ENCODE measurements around the gene CARD16.
A peak's percentile ranks its signal among the peaks of the same experiment; 100 is the strongest.
"Not testable (repeated sequence)": the region's sequence is repeated elsewhere in the genome, so short reads cannot be mapped to it uniquely, and the experiment has no call there.

CARD16 gene

GRCh38 chr11:105044557-105045524, at the start of gene CARD16:
TSS of gene CARD16 (minus strand) at chr11:105045335. CDS start at chr11:105045297, 38 bp downstream.
- DNase-seq: peak; percentile 61

GRCh38 chr11:105092256-105093239, 47.4 kb upstream of the CARD16 start:
- DNase-seq: peak; percentile 61

GRCh38 chr11:105081412-105082150, 36.4 kb upstream of the CARD16 start:
- DNase-seq: no peak

GRCh38 chr11:105080171-105080906, 35.2 kb upstream of the CARD16 start:
- peak; percentile 56 for DNase-seq

- no peak for DNase-seq
These were observed 33.1 kb upstream of the CARD16 start for GRCh38 chr11:105078283-105078682.

GRCh38 chr11:105077141-105077790, 32.1 kb upstream of the CARD16 start:
- DNase-seq: not testable (repeated sequence)

- no peak for DNase-seq
These were observed 29.0 kb upstream of the CARD16 start for GRCh38 chr11:105074166-105074530.

GRCh38 chr11:105073456-105074165, 28.5 kb upstream of the CARD16 start:
- DNase-seq: no peak

- not testable (repeated sequence) for DNase-seq
These were observed 26.9 kb upstream of the CARD16 start for GRCh38 chr11:105072080-105072479.

GRCh38 chr11:105071089-105071732, 26.1 kb upstream of the CARD16 start:
- DNase-seq: peak; percentile 44

GRCh38 chr11:105070306-105070705, 25.2 kb upstream of the CARD16 start:
- DNase-seq: peak; percentile 36

- not testable (repeated sequence) for DNase-seq
These were observed 24.6 kb upstream of the CARD16 start for GRCh38 chr11:105069749-105070148.

GRCh38 chr11:105063245-105063941, 18.3 kb upstream of the CARD16 start:
- DNase-seq: not testable (repeated sequence)

- DNase-seq: no peak
These were observed 12.3 kb upstream of the CARD16 start for GRCh38 chr11:105057432-105057831.

GRCh38 chr11:105056446-105056845, 11.3 kb upstream of the CARD16 start:
- no peak for DNase-seq

GRCh38 chr11:105054723-105055493, 9.8 kb upstream of the CARD16 start:
- DNase-seq: peak; percentile 78

GRCh38 chr11:105052487-105052886, 7.4 kb upstream of the CARD16 start:
- no peak for DNase-seq

GRCh38 chr11:105051559-105051958, 6.4 kb upstream of the CARD16 start:
- DNase-seq: no peak

GRCh38 chr11:105049481-105049880, 4.3 kb upstream of the CARD16 start:
- DNase-seq: no peak

Measured in MV-4-11 (cell line).